ENCODE results near the gene TAS2R1. TPM values are rescaled to one million over a fixed set of nuclear protein-coding genes. Genes with fewer than 3 reads are reported as not detected.

TAS2R1 gene
- polyA plus RNA-seq, 1 donor (not counting 4 experiments of a cell fraction or from before 2014, with no cell fraction given): not detected

DNA sequence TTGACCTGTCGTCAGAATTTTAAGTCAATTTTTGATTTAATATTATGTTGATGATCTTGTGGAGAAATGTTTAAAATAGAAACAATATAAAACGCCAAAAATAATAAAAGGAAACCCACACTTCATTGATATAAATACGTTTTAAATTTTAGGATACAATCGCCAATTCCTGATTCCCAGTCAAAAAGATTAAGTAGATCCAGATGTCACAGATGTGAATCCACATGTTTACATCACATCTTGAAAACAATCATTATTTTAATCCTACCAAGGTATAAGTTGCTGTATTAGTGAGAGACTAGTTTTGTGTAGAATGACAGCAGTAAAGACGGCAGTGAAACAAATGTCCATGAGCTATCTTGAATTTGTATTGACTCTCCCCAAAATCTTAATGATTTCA, 4.9 kb downstream of the TAS2R1 start:
- H3K79me2 ChIP-seq (ENCODE audit: control insufficient read depth, insufficient read depth, low read length): no peaks in the 10 kb centered on the region
- H3K27ac ChIP-seq (ENCODE audit: control insufficient read depth, insufficient read depth, low read length): no peak overlapping the region
- H3K4me3 ChIP-seq (ENCODE audit: control insufficient read depth in 2 of 3, extremely low read depth in 1 of 3, insufficient read depth in 2 of 3, low read depth in 1 of 3, low read length in 3 of 3): no peak overlapping the region
- FAIRE-seq (no peak), DNase-seq (ENCODE audit: low read depth, low spot score) (no peak)
- H3K27me3 ChIP-seq (ENCODE audit: control insufficient read depth, extremely low read depth, insufficient read depth, low read length): no peaks in the 10 kb centered on the region
- no peaks in the 10 kb centered on the region for H3K9me3 ChIP-seq (ENCODE audit: control insufficient read depth, low read depth, low read length)
- no peak overlapping the region for H3K9ac ChIP-seq (ENCODE audit: control insufficient read depth, extremely low read depth, insufficient read depth, low read length)
- no peaks in the 10 kb centered on the region for H3K36me3 ChIP-seq (ENCODE audit: control insufficient read depth in 2 of 2, extremely low read depth in 1 of 2, insufficient read depth in 2 of 2, low read length in 2 of 2)
- TF ChIP-seq EZH2 (IDR thresholded peaks at IDR 0.05; ENCODE audit: low read length): no peak
- TF ChIP-seq, protein P1, sequence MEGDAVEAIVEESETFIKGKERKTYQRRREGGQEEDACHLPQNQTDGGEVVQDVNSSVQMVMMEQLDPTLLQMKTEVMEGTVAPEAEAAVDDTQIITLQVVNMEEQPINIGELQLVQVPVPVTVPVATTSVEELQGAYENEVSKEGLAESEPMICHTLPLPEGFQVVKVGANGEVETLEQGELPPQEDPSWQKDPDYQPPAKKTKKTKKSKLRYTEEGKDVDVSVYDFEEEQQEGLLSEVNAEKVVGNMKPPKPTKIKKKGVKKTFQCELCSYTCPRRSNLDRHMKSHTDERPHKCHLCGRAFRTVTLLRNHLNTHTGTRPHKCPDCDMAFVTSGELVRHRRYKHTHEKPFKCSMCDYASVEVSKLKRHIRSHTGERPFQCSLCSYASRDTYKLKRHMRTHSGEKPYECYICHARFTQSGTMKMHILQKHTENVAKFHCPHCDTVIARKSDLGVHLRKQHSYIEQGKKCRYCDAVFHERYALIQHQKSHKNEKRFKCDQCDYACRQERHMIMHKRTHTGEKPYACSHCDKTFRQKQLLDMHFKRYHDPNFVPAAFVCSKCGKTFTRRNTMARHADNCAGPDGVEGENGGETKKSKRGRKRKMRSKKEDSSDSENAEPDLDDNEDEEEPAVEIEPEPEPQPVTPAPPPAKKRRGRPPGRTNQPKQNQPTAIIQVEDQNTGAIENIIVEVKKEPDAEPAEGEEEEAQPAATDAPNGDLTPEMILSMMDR (optimal IDR thresholded peaks at IDR 0.05 in 1 of 3, IDR thresholded peaks at IDR 0.05 in 1 of 3, conservative IDR thresholded peaks at IDR 0.05 in 1 of 3; ENCODE audit: extremely low read depth in 1 of 3, insufficient read depth in 2 of 3, low read length in 3 of 3): no peak
- dilution Hi-C loops (cut with MboI; ENCODE audit: extremely low pct_ligation_motif_present, low sequenced_read_pairs): no loop called here
- H3K4me1 ChIP-seq (ENCODE audit: control insufficient read depth, extremely low read depth, insufficient read depth, low read length): no peaks in the 10 kb centered on the region
- H2AFZ ChIP-seq (ENCODE audit: control insufficient read depth, low read length): no peak overlapping the region
- H3K4me2 ChIP-seq (ENCODE audit: control insufficient read depth, extremely low read depth, insufficient read depth, low read depth, low read length): no peak overlapping the region
- H4K20me1 ChIP-seq (ENCODE audit: control insufficient read depth, extremely low read depth, insufficient read depth, low read length): no peaks in the 10 kb centered on the region
- H3K9me1 ChIP-seq (ENCODE audit: control insufficient read depth, extremely low read depth, insufficient read depth, low read length): no peaks in the 10 kb centered on the region

DNA sequence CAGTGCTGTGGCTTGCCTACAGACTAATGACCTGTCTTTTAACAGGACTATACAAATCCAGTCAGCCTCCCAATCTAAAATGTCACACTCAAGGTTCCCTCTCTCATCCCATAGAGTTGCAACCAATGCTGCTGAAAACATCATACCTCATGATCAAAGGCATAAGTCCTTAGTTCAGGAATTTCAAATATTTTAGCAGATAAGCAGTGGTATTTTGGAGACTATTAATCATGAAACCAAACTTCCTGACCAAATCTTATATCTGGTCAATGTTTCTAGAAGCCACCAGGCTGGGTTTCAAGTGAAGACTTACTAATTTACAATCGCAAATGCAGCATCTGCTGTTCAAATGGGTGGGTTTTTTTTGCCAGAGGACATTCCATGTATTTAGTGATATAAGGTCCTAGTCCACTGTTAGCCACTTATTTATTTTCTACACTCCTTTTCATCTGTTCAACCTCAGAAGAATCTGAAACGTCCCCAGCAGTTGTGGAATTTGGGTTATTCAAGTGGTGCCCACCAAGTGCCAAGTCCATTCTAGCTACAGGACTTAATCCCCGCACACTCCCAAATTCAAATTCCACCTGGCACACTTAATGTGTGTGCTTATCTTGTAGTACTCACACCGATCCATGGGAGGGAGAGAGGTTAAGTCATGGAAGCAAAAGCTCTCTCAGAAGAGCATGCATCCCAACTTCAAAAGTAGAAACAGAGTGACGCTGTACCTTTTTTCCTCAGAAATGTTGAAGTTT, 5.8 kb downstream of the TAS2R1 start:
- Histone ChIP-seq H3K4me2 (ENCODE audit: control insufficient read depth, extremely low read depth, insufficient read depth, low read depth, low read length) (no peak overlapping the region), H3K27ac (ENCODE audit: control insufficient read depth, insufficient read depth, low read length) (no peak overlapping the region), H3K9me1 (ENCODE audit: control insufficient read depth, extremely low read depth, insufficient read depth, low read length) (no peaks in the 10 kb centered on the region), H3K27me3 (ENCODE audit: control insufficient read depth, extremely low read depth, insufficient read depth, low read length) (no peaks in the 10 kb centered on the region), H3K4me3 (ENCODE audit: control insufficient read depth in 2 of 3, extremely low read depth in 1 of 3, insufficient read depth in 2 of 3, low read depth in 1 of 3, low read length in 3 of 3) (no peak overlapping the region), H3K9ac (ENCODE audit: control insufficient read depth, extremely low read depth, insufficient read depth, low read length) (no peak overlapping the region), H3K4me1 (ENCODE audit: control insufficient read depth, extremely low read depth, insufficient read depth, low read length) (no peaks in the 10 kb centered on the region), H3K36me3 (ENCODE audit: control insufficient read depth in 2 of 2, extremely low read depth in 1 of 2, insufficient read depth in 2 of 2, low read length in 2 of 2) (no peaks in the 10 kb centered on the region), H3K9me3 (ENCODE audit: control insufficient read depth, low read depth, low read length) (no peaks in the 10 kb centered on the region), H3K79me2 (ENCODE audit: control insufficient read depth, insufficient read depth, low read length) (no peaks in the 10 kb centered on the region), H2AFZ (ENCODE audit: control insufficient read depth, low read length) (no peak overlapping the region), H4K20me1 (ENCODE audit: control insufficient read depth, extremely low read depth, insufficient read depth, low read length) (no peaks in the 10 kb centered on the region)
- FAIRE-seq: no peak
- dilution Hi-C loops (cut with MboI; ENCODE audit: extremely low pct_ligation_motif_present, low sequenced_read_pairs): no loop called here
- no peak for TF ChIP-seq EZH2 (IDR thresholded peaks at IDR 0.05; ENCODE audit: low read length)
- TF ChIP-seq, protein P1 (optimal IDR thresholded peaks at IDR 0.05 in 1 of 3, IDR thresholded peaks at IDR 0.05 in 1 of 3, conservative IDR thresholded peaks at IDR 0.05 in 1 of 3; ENCODE audit: extremely low read depth in 1 of 3, insufficient read depth in 2 of 3, low read length in 3 of 3): no peak
- DNase-seq (ENCODE audit: low read depth, low spot score): no peak
